GM23338 (cell line): ENCODE measurements around the gene LIN7A. TPM values are rescaled to one million over a fixed set of nuclear protein-coding genes. Genes with fewer than 3 reads are reported as not detected.

Source experiments
- ATAC-seq: fragments of 200-7000 bp; cut with Tn5 transposase; 3 replicates; pipeline ENCODE4 v1.9.1; 2020
- DNase-seq: peaks from one replicate; pipeline ENCODE4 v3.0.0-alpha.2; 2015; ENCODE audit warnings: low spot score
- H2AFZ ChIP-seq: fragments of 200-600 bp; sonication (generic); 2 replicates; pipeline ENCODE4 v1.8.0; 2016; ENCODE audit warnings: antibody characterized with exemption, mild to moderate bottlenecking, moderate library complexity
- H3F3A ChIP-seq: fragments of 200-600 bp; sonication (generic); replicated peaks from 2 replicates; pipeline ENCODE4 v1.8.0; 2017; ENCODE audit warnings: antibody characterized with exemption, mixed run types, low read depth
- H3K27ac ChIP-seq: fragments of 200-600 bp; sonication (generic); 2 replicates; pipeline ENCODE4 v1.6.1; 2016; ENCODE audit warnings: low read depth
- H3K27me3 ChIP-seq: fragments of 200-600 bp; sonication (generic); 2 replicates; pipeline ENCODE4 v1.8.0; 2016; ENCODE audit warnings: mild to moderate bottlenecking, mixed run types, moderate library complexity; ENCODE audit not compliant: insufficient read depth
- H3K36me3 ChIP-seq: fragments of 200-600 bp; sonication (generic); 2 replicates; pipeline ENCODE4 v1.8.0; 2016; ENCODE audit warnings: mild to moderate bottlenecking; ENCODE audit not compliant: insufficient read depth
- H3K4me1 ChIP-seq: fragments of 200-600 bp; sonication (generic); 2 replicates; pipeline ENCODE4 v1.8.0; 2016; ENCODE audit warnings: mild to moderate bottlenecking, moderate library complexity; ENCODE audit not compliant: insufficient read depth
- H3K4me2 ChIP-seq: fragments of 200-600 bp; sonication (generic); 2 replicates; pipeline ENCODE4 v1.7.1; 2017; ENCODE audit warnings: mixed run types
- H3K4me3 ChIP-seq: fragments of 200-600 bp; sonication (generic); 2 replicates; pipeline ENCODE4 v1.6.1; 2016; ENCODE audit warnings: mixed run types
- H3K79me2 ChIP-seq: fragments of 200-600 bp; sonication (generic); replicated peaks from 2 replicates; pipeline ENCODE4 v1.8.0; 2017; ENCODE audit warnings: mild to moderate bottlenecking; ENCODE audit not compliant: insufficient read depth
- H3K9me2 ChIP-seq: fragments of 200-600 bp; sonication (generic); 2 replicates; pipeline ENCODE4 v1.8.0; 2017; ENCODE audit not compliant: insufficient read depth
- H4K20me1 ChIP-seq: fragments of 200-600 bp; sonication (generic); replicated peaks from 2 replicates; pipeline ENCODE4 v1.8.0; 2017; ENCODE audit warnings: mild to moderate bottlenecking; ENCODE audit not compliant: insufficient read depth
- H3K27ac Mint-ChIP-seq: 2 replicates; pipeline ENCODE4 v1.8.0; 2020; ENCODE audit warnings: inconsistent platforms, mild to moderate bottlenecking, moderate library complexity, mixed read lengths
- H3K27me3 Mint-ChIP-seq: 3 replicates; pipeline ENCODE4 v1.8.0; 2022; ENCODE audit warnings: low read depth, mild to moderate bottlenecking, moderate library complexity, mixed read lengths, inconsistent platforms; ENCODE audit not compliant: insufficient read depth, poor library complexity
- H3K36me3 Mint-ChIP-seq: 3 replicates; pipeline ENCODE4 v1.8.0; 2021; ENCODE audit warnings: low read depth, mild to moderate bottlenecking, inconsistent platforms, moderate library complexity, mixed read lengths
- H3K4me1 Mint-ChIP-seq: 3 replicates; pipeline ENCODE4 v1.8.0; 2020; ENCODE audit warnings: mild to moderate bottlenecking, inconsistent platforms, mixed read lengths
- H3K4me3 Mint-ChIP-seq: 3 replicates; pipeline ENCODE4 v1.8.0; 2021; ENCODE audit warnings: moderate library complexity, mild to moderate bottlenecking, inconsistent platforms, mixed read lengths
- H3K9me3 Mint-ChIP-seq: 3 replicates; pipeline ENCODE4 v1.8.0; 2020; ENCODE audit warnings: moderate library complexity, mild to moderate bottlenecking, inconsistent platforms, mixed read lengths
- CREB1 ChIP-seq: fragments of 250-450 bp; sonication (Bioruptor Pico); IDR thresholded peaks from 2 replicates; pipeline ENCODE4 v1.5.0; 2020; ENCODE audit warnings: low read depth, mild to moderate bottlenecking, moderate library complexity
- CTCF ChIP-seq, 2 experiments: fragments of 200-600 bp in 1 of 2; sonication (generic) in 1 of 2; conservative IDR thresholded peaks; 2 replicates each; pipeline versions ENCODE4 v1.5.1 to v1.6.1; 2016 to 2017; ENCODE audit warnings: antibody characterized with exemption in 2 of 2, low read depth in 2 of 2, mild to moderate bottlenecking in 2 of 2, moderate library complexity in 1 of 2
- ETS1 ChIP-seq: IDR thresholded peaks from 2 replicates; pipeline ENCODE4 v1.6.1; 2016; ENCODE audit warnings: antibody characterized with exemption
- NANOG ChIP-seq: IDR thresholded peaks from 2 replicates; pipeline ENCODE4 v1.6.1; 2016; ENCODE audit warnings: antibody characterized with exemption, borderline replicate concordance
- STAT1 ChIP-seq: IDR thresholded peaks from one replicate; pipeline ENCODE4 v1.6.1; 2016; ENCODE audit warnings: antibody characterized with exemption; ENCODE audit not compliant: unreplicated experiment
- ZNF462 ChIP-seq: fragments of 250-450 bp; sonication (Bioruptor Pico); IDR thresholded peaks from 2 replicates; pipeline ENCODE4 v1.5.0; 2020; ENCODE audit warnings: mild to moderate bottlenecking, moderate library complexity
- polyA plus RNA-seq: library from polyadenylated mRNA; unstranded; fragments of >200 nt; fragmentation: Nextera tagmentation; extraction: Ambion mirVana; gene quantifications from 2 replicates; pipeline ENCODE4 v1.2.1, GENCODE V29; 2016
- total RNA-seq: library from RNA; depleted of rRNA; stranded (reverse); fragments of >200 nt; shearing (Covaris generic); gene quantifications from 2 replicates; pipeline ENCODE4 v1.2.3, GENCODE V29; 2014

LIN7A gene
- total and polyA plus RNA-seq, 2 experiments from 2014 or later = 5.7 to 6.5 TPM

GRCh38 chr12:80825506-80825905, 112.2 kb downstream of the LIN7A start:
- no peak for DNase-seq
- H3K9me2 ChIP-seq = no peaks in the 10 kb centered on the region
- H3K9me3 Mint-ChIP-seq = peaks cover 12% of the 10 kb centered on the region; the same call in 2 of the 3 replicates

More at GRCh38 chr12:80825506-80825905, 112.2 kb downstream of the LIN7A start:
- Histone ChIP-seq H3K4me3 (no peak overlapping the region), H3K27ac (no peak overlapping the region), H4K20me1 (no peaks in the 10 kb centered on the region), H3K36me3 (no peaks in the 10 kb centered on the region), H3K79me2 (no peaks in the 10 kb centered on the region), H3K4me1 (peaks cover 12% of the 10 kb centered on the region), H3K27me3 (no peaks in the 10 kb centered on the region), H2AFZ (no peak overlapping the region), H3F3A (no peaks in the 10 kb centered on the region), H3K4me2 (no peak overlapping the region)
- no peak for ATAC-seq
- Mint-ChIP-seq H3K4me1 (peaks cover 14% of the 10 kb centered on the region), H3K27ac (no peak overlapping the region), H3K27me3 (no peaks in the 10 kb centered on the region), H3K4me3 (no peak overlapping the region), H3K36me3 (peaks cover 7% of the 10 kb centered on the region; the same call in 2 of the 3 replicates)
- no peak for TF ChIP-seq NANOG
- TF ChIP-seq CREB1 (CRISPR knock-in tag) = no peak
- no peak for TF ChIP-seq ZNF462 (CRISPR knock-in tag)
- no peak for TF ChIP-seq STAT1
- no peak for TF ChIP-seq CTCF (conservative IDR thresholded peaks at IDR 0.05; ENCODE audit: low read depth in 2 of 2)
- no peak for TF ChIP-seq ETS1
